ENCODE results near the gene SPDYE4.

SPDYE4 gene

GRCh38 chr17:8782176-8782575, 23.8 kb upstream of the SPDYE4 start:
- no peak for DNase-seq

GRCh38 chr17:8781776-8782175, 23.4 kb upstream of the SPDYE4 start:
- no peak for DNase-seq

- DNase-seq = no peak
Observed at GRCh38 chr17:8776881-8777280, 18.5 kb upstream of the SPDYE4 start.

- DNase-seq = no peak
Observed at GRCh38 chr17:8776248-8776647, 17.9 kb upstream of the SPDYE4 start.

- no peak for DNase-seq
Observed at GRCh38 chr17:8766731-8767130, 8.4 kb upstream of the SPDYE4 start.

GRCh38 chr17:8762012-8762411, 3.7 kb upstream of the SPDYE4 start:
- no peak for DNase-seq

GRCh38 chr17:8757189-8757588, 1.2 kb downstream of the SPDYE4 start:
- DNase-seq = no peak

GRCh38 chr17:8755590-8756255, 2.6 kb downstream of the SPDYE4 start:
- no peak for DNase-seq

GRCh38 chr17:8754890-8755289, 3.5 kb downstream of the SPDYE4 start:
- no peak for DNase-seq

- peak; percentile 67 for DNase-seq
Observed at GRCh38 chr17:8753976-8754440, 4.3 kb downstream of the SPDYE4 start.

GRCh38 chr17:8753136-8753975, 5.0 kb downstream of the SPDYE4 start:
- no peak for DNase-seq

- DNase-seq = no peak
Observed at GRCh38 chr17:8749616-8750015, 8.7 kb downstream of the SPDYE4 start.

GRCh38 chr17:8747742-8748141, 10.6 kb downstream of the SPDYE4 start:
- DNase-seq = no peak

GRCh38 chr17:8746501-8747236, 11.7 kb downstream of the SPDYE4 start:
- DNase-seq = no peak

GRCh38 chr17:8745586-8746500, 12.5 kb downstream of the SPDYE4 start:
- DNase-seq = peak; percentile 60

GRCh38 chr17:8744086-8744785, 14.1 kb downstream of the SPDYE4 start:
- DNase-seq = no peak

GRCh38 chr17:8742819-8743218, 15.5 kb downstream of the SPDYE4 start:
- DNase-seq = no peak

- no peak for DNase-seq
Observed at GRCh38 chr17:8742274-8742673, 16.1 kb downstream of the SPDYE4 start.

GRCh38 chr17:8741771-8742170, 16.6 kb downstream of the SPDYE4 start:
- DNase-seq = no peak

- no peak for DNase-seq
Observed at GRCh38 chr17:8741366-8741765, 17.0 kb downstream of the SPDYE4 start.

- no peak for DNase-seq
Observed at GRCh38 chr17:8740486-8740885, 17.9 kb downstream of the SPDYE4 start.

GRCh38 chr17:8739097-8739496, 19.2 kb downstream of the SPDYE4 start:
- no peak for DNase-seq

Measured in NCI-H748 treated with DMSO at 0.1 percent for 48 hours (cell line).